Astrocyte (in vitro differentiated cells and primary cell): Measurements from ENCODE around the gene GNAS-AS1.

ENCODE experiments used
- EZH2 ChIP-seq: IDR thresholded peaks from 2 replicates; pipeline ENCODE4 v1.6.1; 2012; ENCODE audit warnings: mild to moderate bottlenecking, low read length, inconsistent platforms; ENCODE audit not compliant: insufficient read depth
- TF ChIP-seq, protein P1 (sequence below): IDR thresholded peaks from 2 replicates; pipeline ENCODE4 v1.5.1; 2011; ENCODE audit warnings: low read depth, mild to moderate bottlenecking, inconsistent platforms, low read length, moderate library complexity; ENCODE audit not compliant: insufficient read depth

DNA sequence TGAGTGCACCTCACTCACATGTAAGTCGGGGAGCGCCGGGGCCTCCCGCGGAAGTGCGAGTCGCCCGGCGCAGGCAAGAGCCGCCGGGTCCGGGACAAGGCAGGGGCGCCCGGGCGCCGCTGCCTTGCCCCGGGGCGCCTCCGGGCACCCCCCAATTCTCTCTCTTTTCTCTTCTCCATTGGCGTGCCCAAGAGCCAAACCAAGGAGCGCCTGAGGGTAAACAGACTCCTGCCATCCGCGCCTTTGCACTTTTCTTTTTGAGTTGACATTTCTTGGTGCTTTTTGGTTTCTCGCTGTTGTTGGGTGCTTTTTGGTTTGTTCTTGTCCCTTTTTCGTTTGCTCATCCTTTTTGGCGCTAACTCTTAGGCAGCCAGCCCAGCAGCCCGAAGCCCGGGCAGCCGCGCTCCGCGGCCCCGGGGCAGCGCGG, 38.6 kb upstream of the GNAS-AS1 start:
- TF ChIP-seq EZH2: no peak
- TF ChIP-seq, protein P1, sequence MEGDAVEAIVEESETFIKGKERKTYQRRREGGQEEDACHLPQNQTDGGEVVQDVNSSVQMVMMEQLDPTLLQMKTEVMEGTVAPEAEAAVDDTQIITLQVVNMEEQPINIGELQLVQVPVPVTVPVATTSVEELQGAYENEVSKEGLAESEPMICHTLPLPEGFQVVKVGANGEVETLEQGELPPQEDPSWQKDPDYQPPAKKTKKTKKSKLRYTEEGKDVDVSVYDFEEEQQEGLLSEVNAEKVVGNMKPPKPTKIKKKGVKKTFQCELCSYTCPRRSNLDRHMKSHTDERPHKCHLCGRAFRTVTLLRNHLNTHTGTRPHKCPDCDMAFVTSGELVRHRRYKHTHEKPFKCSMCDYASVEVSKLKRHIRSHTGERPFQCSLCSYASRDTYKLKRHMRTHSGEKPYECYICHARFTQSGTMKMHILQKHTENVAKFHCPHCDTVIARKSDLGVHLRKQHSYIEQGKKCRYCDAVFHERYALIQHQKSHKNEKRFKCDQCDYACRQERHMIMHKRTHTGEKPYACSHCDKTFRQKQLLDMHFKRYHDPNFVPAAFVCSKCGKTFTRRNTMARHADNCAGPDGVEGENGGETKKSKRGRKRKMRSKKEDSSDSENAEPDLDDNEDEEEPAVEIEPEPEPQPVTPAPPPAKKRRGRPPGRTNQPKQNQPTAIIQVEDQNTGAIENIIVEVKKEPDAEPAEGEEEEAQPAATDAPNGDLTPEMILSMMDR: no peak
